CD4-positive, alpha-beta T cell treated with Interleukin-17A for 1 hour (primary cell): ENCODE results near the gene ATP5PB.

Source experiments
- DNase-seq: peaks from one replicate; pipeline ENCODE4 v3.0.0-alpha.2; 2020

Gene ATP5PB, protein sequence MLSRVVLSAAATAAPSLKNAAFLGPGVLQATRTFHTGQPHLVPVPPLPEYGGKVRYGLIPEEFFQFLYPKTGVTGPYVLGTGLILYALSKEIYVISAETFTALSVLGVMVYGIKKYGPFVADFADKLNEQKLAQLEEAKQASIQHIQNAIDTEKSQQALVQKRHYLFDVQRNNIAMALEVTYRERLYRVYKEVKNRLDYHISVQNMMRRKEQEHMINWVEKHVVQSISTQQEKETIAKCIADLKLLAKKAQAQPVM

GRCh38 chr1:111448918-111449702 lies at the start of gene ATP5PB, which contains the start of gene WDR77:
Gene ATP5PB, plus strand, starts transcription at chr1:111449464. Its CDS starts 78 bp downstream, at chr1:111449542.
Gene WDR77, minus strand, starts transcription at chr1:111449256. Its CDS starts 87 bp downstream, at chr1:111449169.
- peak; percentile 99 for DNase-seq

DNA sequence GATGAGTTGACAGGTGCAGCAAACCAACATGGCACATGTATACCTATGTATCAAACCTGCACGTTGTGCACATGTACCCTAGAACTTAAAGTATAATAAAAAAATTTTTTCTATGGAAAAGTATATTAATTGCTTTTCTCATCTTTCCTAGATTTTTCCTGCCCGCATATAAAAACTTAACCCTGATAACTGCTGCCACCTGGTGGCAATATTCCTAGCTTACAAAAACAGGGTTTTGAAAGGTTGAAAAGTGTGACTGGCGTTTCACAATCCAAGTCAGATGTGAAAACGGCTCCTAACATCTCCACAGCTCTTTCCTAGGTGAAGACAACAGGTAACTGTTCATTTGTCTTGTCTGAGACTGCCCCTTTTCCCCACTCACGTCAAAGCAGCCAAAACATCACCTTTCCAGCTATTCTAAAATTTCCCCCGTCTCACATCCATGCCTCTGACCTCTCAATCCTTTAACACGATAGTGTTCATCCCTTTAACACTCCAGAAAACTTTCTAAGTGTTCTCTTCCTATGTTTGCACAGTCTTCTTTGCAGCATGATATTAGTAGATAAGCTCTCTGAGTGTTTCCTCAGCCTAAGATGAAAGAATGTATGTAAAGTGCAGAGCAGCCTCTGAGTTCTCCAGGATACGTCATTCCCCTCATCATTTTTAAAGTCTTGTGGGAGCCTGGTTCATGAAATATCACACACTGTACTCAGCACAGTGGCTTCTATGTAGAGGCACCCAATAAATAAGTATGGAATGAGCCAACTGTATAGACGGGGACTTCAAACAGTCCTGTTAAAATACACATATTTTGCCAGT lies 49.3 kb upstream of the ATP5PB start:
- DNase-seq = peak; percentile 49

DNA sequence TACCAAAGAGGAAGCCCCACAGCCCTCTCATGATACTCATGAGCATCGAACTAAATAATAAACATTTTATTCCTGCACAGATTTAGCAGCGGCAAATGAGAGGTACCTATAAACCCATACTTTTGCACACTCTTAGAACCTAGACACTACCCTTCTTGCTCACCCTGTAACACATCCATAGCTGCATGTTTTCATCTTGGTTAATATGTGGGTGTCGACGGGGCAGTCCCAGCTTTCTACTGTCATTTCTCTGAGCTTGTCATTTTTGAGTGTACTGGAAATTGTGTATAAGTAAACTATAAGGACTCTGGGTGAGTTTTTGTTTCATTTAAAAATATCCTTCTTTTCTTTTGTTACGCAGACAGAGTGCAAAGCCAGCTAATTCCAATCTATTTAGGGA lies 47.2 kb upstream of the ATP5PB start:
- no peak for DNase-seq

- DNase-seq = no peak
Measured at GRCh38 chr1:111404588-111404987, 44.7 kb upstream of the ATP5PB start.

- peak; percentile 60 for DNase-seq
Measured at GRCh38 chr1:111406321-111406768, 42.9 kb upstream of the ATP5PB start.

DNA sequence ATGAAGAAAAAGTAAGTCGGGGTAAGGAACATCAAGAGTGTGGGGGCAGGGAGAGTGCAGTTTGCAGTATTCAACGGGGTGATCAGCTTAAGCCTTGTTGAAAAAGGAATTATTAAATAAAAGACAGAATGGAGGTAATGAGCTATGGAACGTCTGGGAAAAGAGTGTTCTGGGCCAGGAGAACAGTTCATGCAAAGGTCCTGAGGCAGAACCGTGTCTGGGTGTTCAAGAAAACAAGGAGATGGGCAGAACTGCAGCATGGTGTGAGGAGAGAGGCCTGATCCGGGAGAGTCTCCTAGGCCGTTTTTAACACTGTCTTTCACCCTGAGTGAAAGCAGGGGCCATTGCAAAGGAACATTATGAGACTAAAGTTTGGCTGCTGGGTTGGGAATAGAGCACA lies 42.0 kb upstream of the ATP5PB start:
- no peak for DNase-seq

DNA sequence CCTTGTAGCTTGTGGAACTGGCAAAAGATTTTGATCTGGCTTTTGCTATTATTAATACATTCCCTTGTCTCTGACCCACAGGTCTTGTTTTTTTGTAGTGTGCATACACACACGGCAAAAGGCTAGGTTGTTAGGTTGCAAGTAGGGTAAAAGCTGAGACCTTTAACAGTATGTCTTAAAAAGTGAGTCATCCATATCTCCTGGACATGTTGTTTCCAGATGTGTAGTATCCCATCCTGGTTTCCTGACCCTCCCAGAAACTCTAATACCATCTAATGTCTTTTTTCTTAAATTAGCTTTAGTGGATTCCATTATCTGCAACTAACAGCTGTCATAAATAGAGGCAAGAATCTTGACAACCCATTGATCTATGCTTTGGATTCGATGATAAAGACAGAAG lies 36.4 kb upstream of the ATP5PB start:
- no peak for DNase-seq

GRCh38 chr1:111414756-111415155 lies 34.5 kb upstream of the ATP5PB start:
- no peak for DNase-seq

GRCh38 chr1:111415461-111415860 lies 33.8 kb upstream of the ATP5PB start:
- DNase-seq = no peak

GRCh38 chr1:111417755-111418154 lies 31.5 kb upstream of the ATP5PB start:
- no peak for DNase-seq

GRCh38 chr1:111419037-111419436 lies 30.2 kb upstream of the ATP5PB start:
- no peak for DNase-seq

- no peak for DNase-seq
Measured at GRCh38 chr1:111420377-111420776, 28.9 kb upstream of the ATP5PB start.

DNA sequence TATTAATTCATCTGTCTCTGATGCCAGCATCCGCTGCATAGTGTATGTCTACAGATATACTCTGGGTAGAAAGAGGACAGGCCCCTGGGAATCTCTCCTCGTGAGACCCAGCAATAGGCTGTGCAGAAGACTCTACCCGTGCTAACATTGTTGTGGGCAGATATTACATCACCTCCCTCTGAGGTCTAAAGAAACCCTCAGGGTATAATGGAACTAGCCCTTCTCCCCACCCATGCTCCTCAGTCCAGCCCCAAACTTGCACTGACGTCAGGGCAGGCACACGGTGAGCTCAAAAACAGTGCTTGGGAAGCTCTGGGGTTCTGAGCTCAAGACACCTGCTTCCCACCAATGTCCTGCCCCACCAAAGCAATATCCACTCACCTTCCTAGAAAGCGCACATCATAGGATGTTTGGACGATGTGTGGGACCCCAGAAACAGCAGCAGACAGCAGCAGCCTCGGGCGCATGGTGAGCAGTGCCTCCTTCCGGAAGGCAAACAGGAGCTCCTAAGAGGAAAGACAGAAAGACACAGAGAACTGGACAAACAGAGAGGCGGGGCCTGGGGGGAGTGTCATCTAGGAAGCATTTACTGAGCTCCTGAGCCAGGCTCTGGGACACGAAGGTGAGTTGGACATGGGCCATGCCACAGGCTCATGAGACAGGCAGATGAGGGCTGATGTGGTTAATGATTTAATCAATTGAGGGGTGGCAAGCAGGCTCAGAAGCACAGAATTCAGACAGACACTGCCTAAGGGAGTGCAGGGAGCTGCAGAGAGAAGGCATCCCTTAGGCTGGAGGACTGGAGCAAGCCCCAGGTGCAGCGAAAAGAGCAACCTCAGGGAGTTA lies 26.5 kb upstream of the ATP5PB start:
- DNase-seq = no peak

- no peak for DNase-seq
Measured at GRCh38 chr1:111424281-111424680, 25.0 kb upstream of the ATP5PB start.

GRCh38 chr1:111436726-111437125 lies 12.5 kb upstream of the ATP5PB start:
- no peak for DNase-seq

DNA sequence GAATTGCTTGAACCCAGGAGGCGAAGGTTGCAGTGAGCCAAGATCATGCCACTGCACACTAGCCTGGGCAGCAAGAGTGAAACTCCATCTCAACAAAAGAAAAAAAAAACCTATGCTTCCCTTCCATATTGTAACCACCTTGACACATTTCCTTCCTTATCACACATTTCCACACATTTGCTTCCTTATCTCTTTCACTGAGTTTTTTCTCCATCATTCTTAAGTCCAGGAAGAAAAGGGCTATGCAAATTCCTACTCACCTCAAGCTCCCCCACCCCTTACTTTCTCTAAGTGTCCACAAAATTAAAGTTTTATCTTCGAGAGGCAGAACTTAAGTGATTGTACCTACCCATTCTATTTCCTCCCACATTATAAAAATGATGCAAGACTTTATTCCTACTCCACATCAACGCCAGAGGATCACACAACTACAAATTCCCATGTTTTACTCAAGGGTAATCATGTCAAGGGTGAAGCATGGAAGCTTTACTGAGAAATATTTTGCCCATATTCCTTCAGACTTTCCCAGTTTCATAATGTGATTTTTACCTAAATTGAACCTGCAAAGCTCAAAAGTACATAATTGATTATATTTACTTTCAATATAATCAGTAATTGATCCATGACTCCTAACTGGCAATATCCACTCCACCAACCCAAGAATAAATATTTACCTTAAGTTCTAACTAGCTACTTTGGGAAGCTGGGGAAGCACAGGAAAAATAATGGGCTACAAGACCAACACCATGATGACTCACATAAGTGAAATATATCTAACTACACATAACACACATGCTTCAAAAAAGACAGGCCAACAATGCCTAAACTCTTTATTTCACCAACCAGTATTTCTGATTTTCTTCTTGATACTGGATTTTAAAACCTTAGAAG lies 9.6 kb upstream of the ATP5PB start:
- no peak for DNase-seq

DNA sequence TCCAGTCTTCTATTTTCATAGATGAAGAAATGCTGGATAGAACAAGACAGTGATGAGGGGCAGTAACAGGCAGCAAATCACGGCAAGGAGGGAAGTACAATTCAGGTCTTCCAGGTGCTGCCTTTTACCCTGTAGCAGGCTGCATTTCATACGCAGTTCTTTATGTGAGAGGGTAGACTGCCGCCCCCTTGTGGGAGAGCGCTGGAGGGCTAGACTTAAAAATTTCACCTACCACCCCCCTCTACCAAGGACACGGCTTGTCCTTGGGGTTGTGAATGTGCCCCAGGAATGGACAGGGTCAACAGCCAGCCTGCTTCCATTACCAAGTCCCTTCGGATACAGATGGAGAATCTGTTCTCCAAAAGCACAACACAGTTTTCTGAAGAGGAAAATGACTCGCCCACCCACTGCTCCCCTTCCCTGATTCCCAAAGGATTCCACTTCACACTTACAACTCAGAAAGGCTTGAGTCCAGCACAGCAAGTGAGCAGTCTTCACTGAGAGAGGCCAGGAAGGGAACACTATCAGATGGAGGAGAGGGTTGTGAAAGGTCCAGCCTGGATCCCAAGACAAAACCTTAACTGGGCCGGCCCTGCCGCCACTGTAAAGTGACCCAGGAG lies 7.6 kb upstream of the ATP5PB start:
- DNase-seq = peak; percentile 77

GRCh38 chr1:111442457-111442856 lies 6.8 kb upstream of the ATP5PB start:
- DNase-seq = no peak

DNA sequence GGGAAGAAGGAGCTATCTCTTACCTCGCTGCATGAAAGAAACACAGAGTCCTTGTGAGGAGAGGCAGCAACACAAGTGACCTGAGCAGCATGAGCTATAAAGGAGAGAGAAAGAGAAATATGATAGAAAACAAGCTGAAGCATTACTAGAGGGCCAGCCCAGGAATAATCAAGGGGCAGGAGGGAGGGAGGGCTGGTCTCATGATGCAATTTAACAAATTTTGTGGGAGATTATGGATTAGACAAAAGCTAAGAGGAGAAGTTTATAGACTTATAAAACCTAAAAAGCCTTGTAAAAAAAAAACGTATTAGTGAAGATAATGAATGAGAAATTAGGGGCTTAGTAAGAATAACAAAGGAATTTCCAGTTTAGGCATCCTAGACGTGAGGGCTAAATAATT lies 5.2 kb upstream of the ATP5PB start:
- no peak for DNase-seq

- no peak for DNase-seq
Measured at GRCh38 chr1:111446546-111446945, 2.7 kb upstream of the ATP5PB start.
